Neural cell (in vitro differentiated cells): ENCODE results near the gene HACE1. TPM values are rescaled to one million over a fixed set of nuclear protein-coding genes. Genes with fewer than 3 reads are reported as not detected.
A peak's percentile ranks its signal among the peaks of the same experiment; 100 is the strongest.

Experiments
- H2AFZ ChIP-seq: fragments of 200-600, 300-800 bp; sonication (generic), shearing (Covaris generic); 2 replicates; pipeline ENCODE4 v1.6.0; 2014; ENCODE audit warnings: low read depth, mild to moderate bottlenecking, antibody characterized with exemption, low read length, moderate library complexity
- H3F3A ChIP-seq: fragments of 200-600 bp; shearing (Covaris generic); 2 replicates; pipeline ENCODE4 v1.6.1; 2016; ENCODE audit warnings: mild to moderate bottlenecking, moderate library complexity, mixed read lengths, antibody characterized with exemption, low read length; ENCODE audit not compliant: insufficient read depth, poor library complexity, severe bottlenecking
- H3K27ac ChIP-seq: fragments of 200-600, 300-800 bp; sonication (generic), shearing (Covaris generic); 2 replicates; pipeline ENCODE4 v1.5.1; 2014; ENCODE audit warnings: mild to moderate bottlenecking, low read length, moderate library complexity
- H3K27me3 ChIP-seq: fragments of 300-800, 200-600 bp; sonication (generic), shearing (Covaris generic); 2 replicates; pipeline ENCODE4 v1.6.0; 2014; ENCODE audit warnings: mild to moderate bottlenecking, low read depth, low read length, moderate library complexity; ENCODE audit not compliant: insufficient read depth
- H3K36me3 ChIP-seq: fragments of 300-800, 200-600 bp; sonication (generic), shearing (Covaris generic); 2 replicates; pipeline ENCODE4 v1.5.1; 2014; ENCODE audit warnings: mild to moderate bottlenecking, antibody characterized with exemption, low read length, moderate library complexity; ENCODE audit not compliant: insufficient read depth
- H3K4me2 ChIP-seq: fragments of 300-800, 200-600 bp; sonication (generic), shearing (Covaris generic); 2 replicates; pipeline ENCODE4 v1.6.0; 2014; ENCODE audit warnings: mild to moderate bottlenecking, low read length
- H3K4me3 ChIP-seq: fragments of 300-800, 200-600 bp; sonication (generic), shearing (Covaris generic); 2 replicates; pipeline ENCODE4 v1.5.1; 2014; ENCODE audit warnings: mild to moderate bottlenecking, low read length, moderate library complexity
- H3K79me2 ChIP-seq: fragments of 200-600 bp; shearing (Covaris generic); replicated peaks from 2 replicates; pipeline ENCODE4 v1.6.0; 2014; ENCODE audit warnings: mild to moderate bottlenecking, low read length, moderate library complexity; ENCODE audit not compliant: insufficient read depth
- H3K9ac ChIP-seq: fragments of 300-800, 200-600 bp; sonication (generic), shearing (Covaris generic); 2 replicates; pipeline ENCODE4 v1.6.1; 2016; ENCODE audit warnings: mild to moderate bottlenecking, low read length, mixed read lengths
- H3K9me2 ChIP-seq: fragments of 200-600 bp; shearing (Covaris generic); 2 replicates; pipeline ENCODE4 v1.6.1; 2016; ENCODE audit warnings: mild to moderate bottlenecking, low read length, mixed read lengths; ENCODE audit not compliant: insufficient read depth
- H3K9me3 ChIP-seq: fragments of 200-600, 300-800 bp; sonication (generic), shearing (Covaris generic); 2 replicates; pipeline ENCODE4 v1.6.1; 2016; ENCODE audit warnings: mild to moderate bottlenecking, mixed run types, low read length, moderate library complexity, mixed read lengths
- H4K20me1 ChIP-seq: fragments of 200-600 bp; shearing (Covaris generic); 2 replicates; pipeline ENCODE4 v1.6.1; 2016; ENCODE audit warnings: mild to moderate bottlenecking, mixed run types; ENCODE audit not compliant: insufficient read depth
- EP300 ChIP-seq: fragments of 450-650 bp; conservative IDR thresholded peaks from 2 replicates; pipeline ENCODE4 v1.6.1; 2014; ENCODE audit warnings: antibody characterized with exemption, mild to moderate bottlenecking, moderate library complexity; ENCODE audit not compliant: poor library complexity, severe bottlenecking
- EZH2 ChIP-seq: fragments of 200-600, 300-800 bp; shearing (Covaris generic), sonication (generic); IDR thresholded peaks from 2 replicates; pipeline ENCODE4 v1.6.1; 2014; ENCODE audit warnings: antibody characterized with exemption, low read length, borderline replicate concordance, mild to moderate bottlenecking; ENCODE audit not compliant: insufficient read depth, poor library complexity, severe bottlenecking
- MXI1 ChIP-seq: fragments of 450-650 bp; conservative IDR thresholded peaks from 2 replicates; pipeline ENCODE4 v1.6.1; 2014; ENCODE audit warnings: antibody characterized with exemption, mild to moderate bottlenecking; ENCODE audit not compliant: poor library complexity, severe bottlenecking
- POLR2AphosphoS5 ChIP-seq: IDR thresholded peaks from 2 replicates; pipeline ENCODE4 v1.6.1; 2012
- RAD21 ChIP-seq: fragments of 450-650 bp; conservative IDR thresholded peaks from 2 replicates; pipeline ENCODE4 v1.6.1; 2014; ENCODE audit warnings: antibody characterized with exemption, mild to moderate bottlenecking, moderate library complexity
- TAF1 ChIP-seq: IDR thresholded peaks from 2 replicates; pipeline ENCODE4 v1.6.1; 2012; ENCODE audit warnings: low read depth
- polyA plus RNA-seq: library from polyadenylated mRNA; depleted of rRNA; stranded (reverse); fragments of >200 nt; gene quantifications from 2 replicates; pipeline ENCODE4 v1.2.3, GENCODE V29; 2014
- TF ChIP-seq, protein P1 (sequence below): fragments of 450-650 bp; IDR thresholded peaks from 2 replicates; pipeline ENCODE4 v1.5.1; 2014; ENCODE audit warnings: antibody characterized with exemption, mild to moderate bottlenecking, moderate library complexity; ENCODE audit not compliant: poor library complexity, severe bottlenecking
- TF ChIP-seq, protein P2 (sequence below): IDR thresholded peaks from 2 replicates; pipeline ENCODE4 v1.6.1; 2012; ENCODE audit warnings: borderline replicate concordance

Gene HACE1
- polyA plus RNA-seq, 1 donor from 2014 or later = 70.6 TPM

DNA sequence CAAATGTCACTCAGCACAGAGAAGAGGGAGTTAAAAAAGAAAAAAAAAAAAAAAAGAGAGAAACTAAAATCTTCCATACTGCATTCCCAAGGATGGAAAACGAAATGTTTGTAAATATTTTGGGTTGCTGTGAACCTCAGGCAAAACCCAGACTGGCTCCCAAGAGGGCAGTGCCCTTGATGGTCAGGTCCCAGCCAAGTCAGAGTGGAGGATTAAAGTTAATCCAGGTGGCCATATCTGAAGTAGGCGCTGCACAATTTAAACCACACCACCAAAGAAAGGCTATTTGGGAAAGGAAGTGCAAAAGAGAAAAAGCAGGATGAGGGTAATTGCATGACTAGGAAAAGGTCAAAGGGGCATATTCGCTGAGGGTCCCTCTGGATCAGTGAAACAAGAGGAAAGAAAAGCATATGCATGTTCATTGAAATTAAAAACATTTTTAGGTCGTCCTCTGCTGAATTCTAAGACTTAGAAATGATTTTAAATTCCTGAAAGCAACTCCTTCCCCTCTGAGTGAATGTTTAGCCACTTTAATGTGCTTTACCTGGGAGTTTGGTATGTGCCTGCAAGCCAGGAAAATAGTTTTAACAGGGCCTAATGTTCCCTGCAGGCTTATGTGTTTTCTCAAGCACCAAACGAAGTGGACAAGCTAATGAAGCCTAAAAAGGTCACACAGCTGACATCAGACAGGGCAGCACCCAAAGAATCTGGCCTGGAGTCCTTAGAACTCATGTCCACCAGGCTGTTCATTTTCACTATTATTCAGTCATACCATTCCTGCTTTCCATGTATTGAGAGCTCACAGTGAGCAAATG is 159.1 kb downstream of the HACE1 start:
- no peaks in the 10 kb centered on the region for H3K27me3 ChIP-seq
- no peak overlapping the region for H3K9ac ChIP-seq
- no peaks in the 10 kb centered on the region for H3F3A ChIP-seq
- TF ChIP-seq RAD21 = no peak
- H4K20me1 ChIP-seq = no peaks in the 10 kb centered on the region
- no peak overlapping the region for H3K4me3 ChIP-seq
- H3K36me3 ChIP-seq = no peaks in the 10 kb centered on the region
- no peaks in the 10 kb centered on the region for H3K79me2 ChIP-seq
- no peak overlapping the region for H3K4me2 ChIP-seq
- no peaks in the 10 kb centered on the region for H3K9me2 ChIP-seq
- no peak overlapping the region for H3K27ac ChIP-seq
- H3K9me3 ChIP-seq = no peaks in the 10 kb centered on the region
- H2AFZ ChIP-seq = peak overlapping the region; percentile 11

DNA sequence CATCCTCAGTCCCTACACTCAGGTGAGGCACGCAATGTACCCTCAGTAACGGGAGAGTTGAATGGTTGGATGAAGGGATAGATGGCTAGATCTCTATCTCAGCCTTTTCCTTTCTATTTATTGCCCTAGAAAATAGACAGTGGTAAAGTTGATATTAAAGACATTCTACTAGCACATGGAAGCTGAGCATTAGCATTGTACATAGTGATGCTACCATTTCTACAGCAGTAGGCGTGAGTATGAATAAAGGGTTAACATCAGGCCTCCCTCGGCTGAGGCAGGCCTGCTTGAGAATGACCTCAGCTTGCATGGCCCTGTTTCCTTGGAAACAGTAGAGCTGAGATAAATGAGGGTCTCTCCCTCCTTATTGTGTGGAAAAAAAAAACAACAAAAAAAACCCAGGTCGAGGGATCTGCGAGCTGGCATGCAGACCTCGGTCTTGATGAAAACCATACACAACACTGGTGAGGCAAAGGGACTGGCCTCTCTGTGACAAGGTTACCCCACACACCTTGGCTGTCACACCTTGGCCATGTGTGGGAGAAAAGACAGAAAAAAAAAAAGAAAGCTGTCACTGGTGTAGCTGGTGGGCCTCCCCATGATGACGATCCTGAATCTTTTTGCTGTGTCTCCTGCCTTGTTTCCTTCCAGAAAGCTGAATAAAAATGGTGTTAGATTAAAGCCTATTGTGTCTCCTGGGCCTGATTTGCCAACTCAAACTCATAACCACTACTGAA is 160.0 kb downstream of the HACE1 start:
- Histone ChIP-seq H3K4me3 (no peak overlapping the region), H3K27ac (no peak overlapping the region), H3K9ac (no peak overlapping the region), H3F3A (no peaks in the 10 kb centered on the region), H2AFZ (no peak overlapping the region), H3K4me2 (no peak overlapping the region), H4K20me1 (no peaks in the 10 kb centered on the region), H3K79me2 (no peaks in the 10 kb centered on the region), H3K9me3 (no peaks in the 10 kb centered on the region), H3K36me3 (no peaks in the 10 kb centered on the region), H3K9me2 (no peaks in the 10 kb centered on the region), H3K27me3 (no peaks in the 10 kb centered on the region)
- no peak for TF ChIP-seq EP300
- TF ChIP-seq POLR2AphosphoS5 = no peak
- TF ChIP-seq MXI1 = no peak
- no peak for TF ChIP-seq TAF1
- TF ChIP-seq EZH2 = no peak
- TF ChIP-seq, protein P1, sequence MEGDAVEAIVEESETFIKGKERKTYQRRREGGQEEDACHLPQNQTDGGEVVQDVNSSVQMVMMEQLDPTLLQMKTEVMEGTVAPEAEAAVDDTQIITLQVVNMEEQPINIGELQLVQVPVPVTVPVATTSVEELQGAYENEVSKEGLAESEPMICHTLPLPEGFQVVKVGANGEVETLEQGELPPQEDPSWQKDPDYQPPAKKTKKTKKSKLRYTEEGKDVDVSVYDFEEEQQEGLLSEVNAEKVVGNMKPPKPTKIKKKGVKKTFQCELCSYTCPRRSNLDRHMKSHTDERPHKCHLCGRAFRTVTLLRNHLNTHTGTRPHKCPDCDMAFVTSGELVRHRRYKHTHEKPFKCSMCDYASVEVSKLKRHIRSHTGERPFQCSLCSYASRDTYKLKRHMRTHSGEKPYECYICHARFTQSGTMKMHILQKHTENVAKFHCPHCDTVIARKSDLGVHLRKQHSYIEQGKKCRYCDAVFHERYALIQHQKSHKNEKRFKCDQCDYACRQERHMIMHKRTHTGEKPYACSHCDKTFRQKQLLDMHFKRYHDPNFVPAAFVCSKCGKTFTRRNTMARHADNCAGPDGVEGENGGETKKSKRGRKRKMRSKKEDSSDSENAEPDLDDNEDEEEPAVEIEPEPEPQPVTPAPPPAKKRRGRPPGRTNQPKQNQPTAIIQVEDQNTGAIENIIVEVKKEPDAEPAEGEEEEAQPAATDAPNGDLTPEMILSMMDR = no peak
- TF ChIP-seq, protein P2, sequence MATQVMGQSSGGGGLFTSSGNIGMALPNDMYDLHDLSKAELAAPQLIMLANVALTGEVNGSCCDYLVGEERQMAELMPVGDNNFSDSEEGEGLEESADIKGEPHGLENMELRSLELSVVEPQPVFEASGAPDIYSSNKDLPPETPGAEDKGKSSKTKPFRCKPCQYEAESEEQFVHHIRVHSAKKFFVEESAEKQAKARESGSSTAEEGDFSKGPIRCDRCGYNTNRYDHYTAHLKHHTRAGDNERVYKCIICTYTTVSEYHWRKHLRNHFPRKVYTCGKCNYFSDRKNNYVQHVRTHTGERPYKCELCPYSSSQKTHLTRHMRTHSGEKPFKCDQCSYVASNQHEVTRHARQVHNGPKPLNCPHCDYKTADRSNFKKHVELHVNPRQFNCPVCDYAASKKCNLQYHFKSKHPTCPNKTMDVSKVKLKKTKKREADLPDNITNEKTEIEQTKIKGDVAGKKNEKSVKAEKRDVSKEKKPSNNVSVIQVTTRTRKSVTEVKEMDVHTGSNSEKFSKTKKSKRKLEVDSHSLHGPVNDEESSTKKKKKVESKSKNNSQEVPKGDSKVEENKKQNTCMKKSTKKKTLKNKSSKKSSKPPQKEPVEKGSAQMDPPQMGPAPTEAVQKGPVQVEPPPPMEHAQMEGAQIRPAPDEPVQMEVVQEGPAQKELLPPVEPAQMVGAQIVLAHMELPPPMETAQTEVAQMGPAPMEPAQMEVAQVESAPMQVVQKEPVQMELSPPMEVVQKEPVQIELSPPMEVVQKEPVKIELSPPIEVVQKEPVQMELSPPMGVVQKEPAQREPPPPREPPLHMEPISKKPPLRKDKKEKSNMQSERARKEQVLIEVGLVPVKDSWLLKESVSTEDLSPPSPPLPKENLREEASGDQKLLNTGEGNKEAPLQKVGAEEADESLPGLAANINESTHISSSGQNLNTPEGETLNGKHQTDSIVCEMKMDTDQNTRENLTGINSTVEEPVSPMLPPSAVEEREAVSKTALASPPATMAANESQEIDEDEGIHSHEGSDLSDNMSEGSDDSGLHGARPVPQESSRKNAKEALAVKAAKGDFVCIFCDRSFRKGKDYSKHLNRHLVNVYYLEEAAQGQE = no peak
- TF ChIP-seq RAD21 = no peak
